ENCODE data around the gene FADS1. TPM values are rescaled to one million over a fixed set of nuclear protein-coding genes. Genes with fewer than 3 reads are reported as not detected.

Gene FADS1
- total and polyA plus RNA-seq, 2 donors (not counting 1 experiment from before 2014, with no cell fraction given), result 173 to 208 TPM

GRCh38 chr11:61851900-61852295 is 35.1 kb upstream of the FADS1 start:
- Histone ChIP-seq H2AFZ (ENCODE audit: low read length) (no peak overlapping the region), H3K27ac (ENCODE audit: insufficient read depth, low read length) (no peak overlapping the region), H3K4me3 (replicated peaks in 1 of 4; ENCODE audit: control extremely low read depth in 1 of 4, insufficient read depth in 1 of 4, low read depth in 3 of 4, low read length in 4 of 4) (no peak overlapping the region), H3K27me3 (ENCODE audit: control insufficient read depth, insufficient read depth, low read length) (no peaks in the 10 kb centered on the region), H3K9ac (ENCODE audit: insufficient read depth, low read length) (no peak overlapping the region), H3K79me2 (ENCODE audit: control insufficient read depth, insufficient read depth, low read length) (no peaks in the 10 kb centered on the region), H3K4me1 (ENCODE audit: control insufficient read depth, extremely low read depth, insufficient read depth, low read length) (no peaks in the 10 kb centered on the region), H3K9me3 (ENCODE audit: control insufficient read depth, insufficient read depth, low read depth, low read length) (no peaks in the 10 kb centered on the region), H3K36me3 (ENCODE audit: control insufficient read depth, insufficient read depth, low read length) (peaks cover 57% of the 10 kb centered on the region), H4K20me1 (ENCODE audit: control insufficient read depth, extremely low read depth, insufficient read depth, low read length) (no peaks in the 10 kb centered on the region), H3K4me2 (ENCODE audit: extremely low read depth, insufficient read depth, low read length) (no peak overlapping the region)
- DNase-seq (ENCODE audit: low read depth in 2 of 2), result no peak
- TF ChIP-seq EZH2 (IDR thresholded peaks at IDR 0.05; ENCODE audit: low read length, missing control alignments), result no peak
- TF ChIP-seq CTCF (conservative IDR thresholded peaks at IDR 0.05 in 1 of 2, IDR thresholded peaks at IDR 0.05 in 1 of 2; ENCODE audit: low read depth in 1 of 2, low read length in 2 of 2), result no peak

- no peak overlapping the region for H3K9ac ChIP-seq (ENCODE audit: insufficient read depth, low read length)
- H3K4me3 ChIP-seq (replicated peaks in 1 of 4; ENCODE audit: control extremely low read depth in 1 of 4, insufficient read depth in 1 of 4, low read depth in 3 of 4, low read length in 4 of 4), result no peak overlapping the region
- no peak overlapping the region for H2AFZ ChIP-seq (ENCODE audit: low read length)
- H3K27ac ChIP-seq (ENCODE audit: insufficient read depth, low read length), result no peak overlapping the region
- peaks cover 58% of the 10 kb centered on the region for H3K36me3 ChIP-seq (ENCODE audit: control insufficient read depth, insufficient read depth, low read length)
- no peaks in the 10 kb centered on the region for H3K27me3 ChIP-seq (ENCODE audit: control insufficient read depth, insufficient read depth, low read length)
- TF ChIP-seq EZH2 (IDR thresholded peaks at IDR 0.05; ENCODE audit: low read length, missing control alignments) (no peak), CTCF (conservative IDR thresholded peaks at IDR 0.05 in 1 of 2, IDR thresholded peaks at IDR 0.05 in 1 of 2; ENCODE audit: low read depth in 1 of 2, low read length in 2 of 2) (no peak)
- H3K79me2 ChIP-seq (ENCODE audit: control insufficient read depth, insufficient read depth, low read length), result no peaks in the 10 kb centered on the region
- no peak for DNase-seq (ENCODE audit: low read depth in 2 of 2)
- no peak overlapping the region for H3K4me2 ChIP-seq (ENCODE audit: extremely low read depth, insufficient read depth, low read length)
- no peaks in the 10 kb centered on the region for H4K20me1 ChIP-seq (ENCODE audit: control insufficient read depth, extremely low read depth, insufficient read depth, low read length)
- H3K9me3 ChIP-seq (ENCODE audit: control insufficient read depth, insufficient read depth, low read depth, low read length), result no peaks in the 10 kb centered on the region
- H3K4me1 ChIP-seq (ENCODE audit: control insufficient read depth, extremely low read depth, insufficient read depth, low read length), result no peaks in the 10 kb centered on the region
Measured at GRCh38 chr11:61851113-61851899, 34.5 kb upstream of the FADS1 start.

- Histone ChIP-seq H3K9ac (ENCODE audit: insufficient read depth, low read length) (no peak overlapping the region), H2AFZ (ENCODE audit: low read length) (no peak overlapping the region), H3K9me3 (ENCODE audit: control insufficient read depth, insufficient read depth, low read depth, low read length) (no peaks in the 10 kb centered on the region), H3K36me3 (ENCODE audit: control insufficient read depth, insufficient read depth, low read length) (peaks cover 54% of the 10 kb centered on the region), H3K4me2 (ENCODE audit: extremely low read depth, insufficient read depth, low read length) (no peak overlapping the region), H3K27ac (ENCODE audit: insufficient read depth, low read length) (no peak overlapping the region), H3K27me3 (ENCODE audit: control insufficient read depth, insufficient read depth, low read length) (no peaks in the 10 kb centered on the region), H4K20me1 (ENCODE audit: control insufficient read depth, extremely low read depth, insufficient read depth, low read length) (no peaks in the 10 kb centered on the region), H3K4me3 (replicated peaks in 1 of 4; ENCODE audit: control extremely low read depth in 1 of 4, insufficient read depth in 1 of 4, low read depth in 3 of 4, low read length in 4 of 4) (no peak overlapping the region), H3K4me1 (ENCODE audit: control insufficient read depth, extremely low read depth, insufficient read depth, low read length) (no peaks in the 10 kb centered on the region), H3K79me2 (ENCODE audit: control insufficient read depth, insufficient read depth, low read length) (no peaks in the 10 kb centered on the region)
- no peak for TF ChIP-seq CTCF (conservative IDR thresholded peaks at IDR 0.05 in 1 of 2, IDR thresholded peaks at IDR 0.05 in 1 of 2; ENCODE audit: low read depth in 1 of 2, low read length in 2 of 2)
- TF ChIP-seq EZH2 (IDR thresholded peaks at IDR 0.05; ENCODE audit: low read length, missing control alignments), result no peak
- DNase-seq (ENCODE audit: low read depth in 2 of 2), result no peak
Measured at GRCh38 chr11:61850687-61851086, 33.9 kb upstream of the FADS1 start.
